HepG2 (cell line): Measurements from ENCODE around the gene ADARB2. TPM values are rescaled to one million over a fixed set of nuclear protein-coding genes. Genes with fewer than 3 reads are reported as not detected.

Experiments
- ATAC-seq: fragments of 200-7000 bp; cut with Tn5 transposase; 3 replicates; pipeline ENCODE4 v1.9.1; 2020; ENCODE audit warnings: mild to moderate bottlenecking, moderate library complexity
- BruUV-seq: library from RNA; stranded (reverse); fragments of 400-500 nt; replicated peaks from 2 replicates; lab custom pipeline; 2021; lab: Mats Ljungman, UMichigan
- CTCF ChIA-PET: fragments of 300-600 bp; formaldehyde crosslinking; extraction: SDS; loops from one replicate; lab custom pipeline; 2021; ENCODE audit warnings: low total read pairs, inconsistent platforms, low intra/inter-chr PET ratio; lab: Yijun Ruan, JAX
- POLR2A ChIA-PET: fragments of 350-600 bp; sonication (Branson Sonifier 250); formaldehyde crosslinking; loops from one replicate; lab custom pipeline; 2020; ENCODE audit warnings: antibody characterized with exemption, inconsistent platforms; lab: Yijun Ruan, JAX
- DNase-seq: peaks from one replicate; pipeline ENCODE4 v3.0.0-alpha.2; 2015; ENCODE audit warnings: low spot score
- FAIRE-seq: peaks from 3 replicates; lab custom pipeline; 2011; peaks lifted over from hg19 to GRCh38; lab: Jason Lieb, UNC
- H2AFZ ChIP-seq: one replicate; pipeline ENCODE4 v1.6.1; 2011; ENCODE audit warnings: low read length, inconsistent platforms
- H3K27ac ChIP-seq: fragments of 300-600 bp; 3 replicates; pipeline ENCODE4 v1.8.0; 2011; ENCODE audit warnings: mixed run types, mild to moderate bottlenecking, mixed read lengths, low read length, inconsistent platforms; ENCODE audit not compliant: insufficient read depth; ENCODE audit errors: extremely low read length
- H3K27me3 ChIP-seq, 2 experiments: fragments of 200-600 bp in 1 of 2; 2 replicates in 1 of 2; 3 replicates in 1 of 2; pipeline versions ENCODE4 v1.6.0 to v1.8.0; 2011; ENCODE audit warnings: low read length in 2 of 2, mild to moderate bottlenecking in 2 of 2, moderate library complexity in 2 of 2, inconsistent platforms in 1 of 2; ENCODE audit not compliant: insufficient read depth in 2 of 2, control insufficient read depth in 1 of 2
- H3K36me3 ChIP-seq, 2 experiments: fragments of 200-600 bp in 1 of 2; replicated peaks in 1 of 2; 2 replicates in 1 of 2; 3 replicates in 1 of 2; pipeline versions ENCODE4 v1.5.1 to v1.8.0; 2011; ENCODE audit warnings: low read length in 2 of 2, inconsistent platforms in 1 of 2; ENCODE audit not compliant: insufficient read depth in 2 of 2, control insufficient read depth in 1 of 2
- H3K4me1 ChIP-seq: 2 replicates; pipeline ENCODE4 v1.5.1; 2012; ENCODE audit warnings: low read length, inconsistent platforms; ENCODE audit not compliant: insufficient read depth
- H3K4me2 ChIP-seq: 2 replicates; pipeline ENCODE4 v1.6.0; 2011; ENCODE audit warnings: low read depth, low read length, inconsistent platforms
- H3K4me3 ChIP-seq, 3 experiments: fragments of 200-600 bp in 1 of 3; sonication (generic), shearing (Covaris generic) in 1 of 3; replicated peaks in 1 of 3; 2 replicates each; pipeline ENCODE4 v1.5.1; 2011 to 2016; ENCODE audit warnings: low read length in 3 of 3, inconsistent platforms in 2 of 3, low read depth in 2 of 3, mild to moderate bottlenecking in 2 of 3, control low read depth in 1 of 3, mixed read lengths in 1 of 3; ENCODE audit not compliant: insufficient read depth in 1 of 3
- H3K79me2 ChIP-seq: one replicate; pipeline ENCODE4 v1.6.1; 2011; ENCODE audit warnings: low read length, inconsistent platforms; ENCODE audit not compliant: insufficient read depth
- H3K9ac ChIP-seq: 2 replicates; pipeline ENCODE4 v1.6.0; 2011; ENCODE audit warnings: mild to moderate bottlenecking, low read depth, low read length, inconsistent platforms; ENCODE audit not compliant: insufficient read depth
- H3K9me3 ChIP-seq: 2 replicates; pipeline ENCODE4 v1.5.1; 2012; ENCODE audit warnings: mild to moderate bottlenecking, low read length
- H4K20me1 ChIP-seq: 2 replicates; pipeline ENCODE4 v1.6.0; 2011; ENCODE audit warnings: inconsistent platforms, mild to moderate bottlenecking, low read length, moderate library complexity; ENCODE audit not compliant: insufficient read depth
- WGBS: methylation state at CpG from one replicate; pipeline ENCODE4 v1.1.6; 2017; ENCODE audit warnings: low lambda C conversion rate; 5-methylcytosine and 5-hydroxymethylcytosine counted together
- in situ Hi-C: cut with HindIII; loops from 2 replicates; pipeline ENCODE4 v1.10.0; 2017; ENCODE audit warnings: low pct_unique_long_range_greater_than_20kb; ENCODE audit not compliant: extremely low pct_ligation_motif_present
- intact Hi-C: fragments of 100-400 bp; cut with micrococcal nuclease; formaldehyde crosslinking; loops from one replicate; pipeline ENCODE4 v1.10.0; 2022; ENCODE audit not compliant: unreplicated experiment
- polyA plus RNA-seq, 8 experiments: library from polyadenylated mRNA; depleted of rRNA in 3 of 8; stranded (reverse) in 7 of 8; unstranded in 1 of 8; fragments of >200 nt; fragmentation: Illumina TruSeq in 4 of 8; extraction: Trizol in 4 of 8; gene quantifications; 2 replicates each; pipeline versions ENCODE4 v1.2.1 to v1.2.3, GENCODE V29; 2011 to 2016; ENCODE audit warnings: low read depth in 4 of 8, missing spikeins in 1 of 8, mixed read lengths in 1 of 8; ENCODE audit not compliant: insufficient read depth in 1 of 8
- total RNA-seq, 5 experiments: library from RNA; depleted of rRNA; stranded (reverse); fragments of >200 nt; fragmentation: Illumina TruSeq; extraction: Trizol; gene quantifications; 2 replicates each; pipeline ENCODE4 v1.2.3, GENCODE V29; 2016; ENCODE audit warnings: low read depth in 1 of 5
- TF ChIP-seq, protein P1 (sequence below): IDR thresholded peaks from 2 replicates; pipeline ENCODE4 v1.6.1; 2016; ENCODE audit warnings: mild to moderate bottlenecking, missing biosample characterization, missing genetic modification reagents
- TF ChIP-seq, protein P2 (sequence below): sonication (generic); formaldehyde crosslinking; IDR thresholded peaks from 2 replicates; pipeline ENCODE4 v1.4.0; 2020; ENCODE audit warnings: missing genetic modification reagents, borderline replicate concordance

The ADARB2 gene
- total and polyA plus RNA-seq, 2 of the 13 experiments (the other 11 are each of a cell fraction or from before 2014, with no cell fraction given) = not detected

DNA sequence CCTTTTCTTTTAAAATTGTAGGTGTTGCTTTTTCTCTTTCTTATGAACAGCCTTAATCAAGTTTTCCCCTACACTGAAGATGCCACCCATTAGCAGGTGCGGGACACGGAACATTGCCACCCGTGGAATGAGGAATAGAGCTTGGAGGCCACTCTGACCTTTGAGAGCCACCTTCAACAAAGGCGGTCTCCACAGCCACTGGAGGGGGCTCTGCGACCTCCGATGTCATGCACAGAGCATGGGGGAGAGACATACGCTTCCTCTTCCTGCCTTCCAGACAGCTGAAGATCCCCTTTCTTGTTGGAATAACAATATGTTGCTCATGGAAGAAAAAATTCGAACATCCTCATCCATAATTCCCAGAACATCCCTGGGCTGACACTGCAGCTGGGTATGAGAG lies 39.1 kb downstream of the ADARB2 start:
- Histone ChIP-seq H2AFZ (no peak overlapping the region), H3K9me3 (no peaks in the 10 kb centered on the region), H3K9ac (no peak overlapping the region), H3K79me2 (no peaks in the 10 kb centered on the region), H3K4me3 (no peak overlapping the region), H3K27ac (no peak overlapping the region), H3K27me3 (peaks cover 0 to 7% of the 10 kb centered on the region in 2 experiments; a peak in 2 of 5 replicates), H3K4me1 (no peaks in the 10 kb centered on the region), H4K20me1 (no peaks in the 10 kb centered on the region), H3K4me2 (no peak overlapping the region), H3K36me3 (no peaks in the 10 kb centered on the region)
- FAIRE-seq (no peak), DNase-seq (no peak), ATAC-seq (no peak)
- TF ChIP-seq, protein P1, sequence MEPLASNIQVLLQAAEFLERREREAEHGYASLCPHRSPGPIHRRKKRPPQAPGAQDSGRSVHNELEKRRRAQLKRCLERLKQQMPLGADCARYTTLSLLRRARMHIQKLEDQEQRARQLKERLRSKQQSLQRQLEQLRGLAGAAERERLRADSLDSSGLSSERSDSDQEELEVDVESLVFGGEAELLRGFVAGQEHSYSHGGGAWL (CRISPR knock-in tag) = no peak
- TF ChIP-seq, protein P2, sequence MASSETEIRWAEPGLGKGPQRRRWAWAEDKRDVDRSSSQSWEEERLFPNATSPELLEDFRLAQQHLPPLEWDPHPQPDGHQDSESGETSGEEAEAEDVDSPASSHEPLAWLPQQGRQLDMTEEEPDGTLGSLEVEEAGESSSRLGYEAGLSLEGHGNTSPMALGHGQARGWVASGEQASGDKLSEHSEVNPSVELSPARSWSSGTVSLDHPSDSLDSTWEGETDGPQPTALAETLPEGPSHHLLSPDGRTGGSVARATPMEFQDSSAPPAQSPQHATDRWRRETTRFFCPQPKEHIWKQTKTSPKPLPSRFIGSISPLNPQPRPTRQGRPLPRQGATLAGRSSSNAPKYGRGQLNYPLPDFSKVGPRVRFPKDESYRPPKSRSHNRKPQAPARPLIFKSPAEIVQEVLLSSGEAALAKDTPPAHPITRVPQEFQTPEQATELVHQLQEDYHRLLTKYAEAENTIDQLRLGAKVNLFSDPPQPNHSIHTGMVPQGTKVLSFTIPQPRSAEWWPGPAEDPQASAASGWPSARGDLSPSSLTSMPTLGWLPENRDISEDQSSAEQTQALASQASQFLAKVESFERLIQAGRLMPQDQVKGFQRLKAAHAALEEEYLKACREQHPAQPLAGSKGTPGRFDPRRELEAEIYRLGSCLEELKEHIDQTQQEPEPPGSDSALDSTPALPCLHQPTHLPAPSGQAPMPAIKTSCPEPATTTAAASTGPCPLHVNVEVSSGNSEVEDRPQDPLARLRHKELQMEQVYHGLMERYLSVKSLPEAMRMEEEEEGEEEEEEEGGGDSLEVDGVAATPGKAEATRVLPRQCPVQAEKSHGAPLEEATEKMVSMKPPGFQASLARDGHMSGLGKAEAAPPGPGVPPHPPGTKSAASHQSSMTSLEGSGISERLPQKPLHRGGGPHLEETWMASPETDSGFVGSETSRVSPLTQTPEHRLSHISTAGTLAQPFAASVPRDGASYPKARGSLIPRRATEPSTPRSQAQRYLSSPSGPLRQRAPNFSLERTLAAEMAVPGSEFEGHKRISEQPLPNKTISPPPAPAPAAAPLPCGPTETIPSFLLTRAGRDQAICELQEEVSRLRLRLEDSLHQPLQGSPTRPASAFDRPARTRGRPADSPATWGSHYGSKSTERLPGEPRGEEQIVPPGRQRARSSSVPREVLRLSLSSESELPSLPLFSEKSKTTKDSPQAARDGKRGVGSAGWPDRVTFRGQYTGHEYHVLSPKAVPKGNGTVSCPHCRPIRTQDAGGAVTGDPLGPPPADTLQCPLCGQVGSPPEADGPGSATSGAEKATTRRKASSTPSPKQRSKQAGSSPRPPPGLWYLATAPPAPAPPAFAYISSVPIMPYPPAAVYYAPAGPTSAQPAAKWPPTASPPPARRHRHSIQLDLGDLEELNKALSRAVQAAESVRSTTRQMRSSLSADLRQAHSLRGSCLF (CRISPR knock-in tag) = no peak
- intact Hi-C loops (no loop called here), in situ Hi-C loops (no loop called here)
- POLR2A ChIA-PET = no interaction called here
- no TSS peak for BruUV-seq
- WGBS = 23% methylated on average over 8 of the region's 8 CpGs
- CTCF ChIA-PET = no interaction called here
